ENCODE measurements around the gene KAT14.
"Not testable (repeated sequence)": the region's sequence is repeated elsewhere in the genome, so short reads cannot be mapped to it uniquely, and the experiment has no call there.

The KAT14 gene

DNA sequence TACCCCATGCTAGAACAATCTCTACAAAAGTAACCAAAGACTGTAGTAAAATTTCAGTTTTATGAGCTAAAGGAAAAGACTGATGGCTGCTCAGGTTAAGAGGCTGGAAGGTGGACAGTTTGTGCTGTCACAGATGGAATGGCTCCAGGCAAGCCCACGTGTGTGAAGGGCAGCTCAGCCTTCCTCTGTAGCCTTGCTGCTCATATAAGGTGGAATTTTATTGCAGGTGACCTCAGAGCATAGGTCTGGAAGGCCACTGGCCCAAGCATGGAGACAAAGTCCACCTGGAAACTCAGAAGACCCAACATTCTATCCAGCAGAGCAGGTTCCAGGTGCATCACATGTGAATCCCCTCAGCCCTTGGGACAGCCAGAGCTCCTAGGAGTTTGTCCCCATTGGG is 53.6 kb downstream of the KAT14 start:
- no peak for DNase-seq (ENCODE audit: low read depth in 2 of 2)
- H3K4me3 ChIP-seq (replicated peaks in 1 of 2; ENCODE audit: low read depth in 2 of 2, low read length in 2 of 2), result no peak overlapping the region
- TF ChIP-seq, protein P1, sequence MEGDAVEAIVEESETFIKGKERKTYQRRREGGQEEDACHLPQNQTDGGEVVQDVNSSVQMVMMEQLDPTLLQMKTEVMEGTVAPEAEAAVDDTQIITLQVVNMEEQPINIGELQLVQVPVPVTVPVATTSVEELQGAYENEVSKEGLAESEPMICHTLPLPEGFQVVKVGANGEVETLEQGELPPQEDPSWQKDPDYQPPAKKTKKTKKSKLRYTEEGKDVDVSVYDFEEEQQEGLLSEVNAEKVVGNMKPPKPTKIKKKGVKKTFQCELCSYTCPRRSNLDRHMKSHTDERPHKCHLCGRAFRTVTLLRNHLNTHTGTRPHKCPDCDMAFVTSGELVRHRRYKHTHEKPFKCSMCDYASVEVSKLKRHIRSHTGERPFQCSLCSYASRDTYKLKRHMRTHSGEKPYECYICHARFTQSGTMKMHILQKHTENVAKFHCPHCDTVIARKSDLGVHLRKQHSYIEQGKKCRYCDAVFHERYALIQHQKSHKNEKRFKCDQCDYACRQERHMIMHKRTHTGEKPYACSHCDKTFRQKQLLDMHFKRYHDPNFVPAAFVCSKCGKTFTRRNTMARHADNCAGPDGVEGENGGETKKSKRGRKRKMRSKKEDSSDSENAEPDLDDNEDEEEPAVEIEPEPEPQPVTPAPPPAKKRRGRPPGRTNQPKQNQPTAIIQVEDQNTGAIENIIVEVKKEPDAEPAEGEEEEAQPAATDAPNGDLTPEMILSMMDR (IDR thresholded peaks at IDR 0.05; ENCODE audit: low read depth, low read length), result no peak

DNA sequence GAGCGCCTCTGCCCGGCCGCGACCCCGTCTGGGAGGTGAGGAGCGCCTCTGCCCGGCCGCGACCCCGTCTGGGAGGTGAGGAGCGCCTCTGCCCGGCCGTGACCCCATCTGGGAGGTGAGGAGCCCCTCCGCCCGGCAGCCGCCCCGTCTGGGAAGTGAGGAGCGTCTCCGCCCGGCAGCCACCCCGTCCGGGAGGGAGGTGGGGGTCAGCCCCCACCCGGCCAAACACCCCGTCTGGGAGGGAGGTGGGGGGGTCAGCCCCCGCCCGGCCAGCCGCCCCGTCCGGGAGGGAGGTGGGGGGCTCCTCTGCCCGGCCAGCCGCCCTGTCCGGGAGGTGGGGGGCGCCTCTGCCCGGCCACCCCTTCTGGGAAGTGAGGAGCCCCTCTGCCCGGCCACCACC is 56.8 kb downstream of the KAT14 start:
- DNase-seq (ENCODE audit: low read depth in 2 of 2); H3K4me3 ChIP-seq (replicated peaks in 1 of 2; ENCODE audit: low read depth in 2 of 2, low read length in 2 of 2): not testable (repeated sequence)

DNA sequence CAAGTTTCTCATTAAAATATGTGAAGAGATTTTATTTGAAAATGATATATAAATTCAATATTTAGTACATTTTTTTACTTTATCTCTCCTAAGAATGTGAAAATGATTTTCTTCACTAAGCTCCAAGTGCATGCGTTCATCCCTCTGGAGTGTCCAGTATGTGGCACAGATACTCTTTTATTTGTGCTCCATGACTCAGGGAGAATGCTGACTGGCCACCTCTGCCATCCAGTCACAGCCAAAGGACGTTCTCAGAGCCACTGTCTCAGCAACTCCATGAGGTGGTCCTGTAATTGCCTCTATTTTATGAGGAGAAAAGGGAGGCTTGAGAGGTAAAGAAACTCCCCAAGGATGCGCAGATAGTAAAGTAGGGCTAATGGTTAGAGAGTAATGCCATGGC is 58.3 kb downstream of the KAT14 start:
- DNase-seq (ENCODE audit: low read depth in 2 of 2), result no peak
- TF ChIP-seq, protein P1 (IDR thresholded peaks at IDR 0.05; ENCODE audit: low read depth, low read length), result no peak
- H3K4me3 ChIP-seq (replicated peaks in 1 of 2; ENCODE audit: low read depth in 2 of 2, low read length in 2 of 2), result no peak overlapping the region

DNA sequence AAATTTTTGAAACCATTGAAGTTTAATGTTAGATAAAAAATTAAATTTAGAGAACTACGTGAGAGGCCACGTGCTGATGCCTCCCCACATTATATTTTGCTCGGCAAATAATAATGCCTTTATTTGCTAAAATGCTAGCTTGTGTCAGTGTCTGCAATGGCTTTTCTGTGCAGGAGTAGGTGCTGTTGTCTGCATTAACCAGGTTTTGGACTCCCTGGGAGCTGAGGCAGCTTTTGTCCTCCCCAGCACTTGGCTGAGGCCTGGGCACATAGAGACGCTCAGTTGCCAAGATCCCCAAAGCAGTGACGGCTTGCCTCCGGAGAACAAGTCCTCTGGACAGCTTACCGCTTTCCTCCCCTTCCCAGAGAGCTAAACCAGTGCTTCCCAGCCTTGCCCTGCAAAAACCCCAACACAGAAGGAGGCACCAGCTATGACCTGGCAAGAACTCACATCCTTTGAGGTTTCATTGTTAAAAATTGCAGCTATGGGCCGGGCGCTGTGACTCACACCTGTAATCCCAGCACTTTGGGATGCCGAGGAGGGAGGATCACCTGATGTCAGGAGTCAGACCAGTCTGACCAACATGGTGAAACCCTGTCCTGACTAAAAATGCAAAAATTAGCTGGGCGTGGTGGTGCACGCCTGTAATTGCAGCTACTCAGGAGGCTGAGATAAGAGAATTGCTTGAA is 59.9 kb downstream of the KAT14 start:
- peak in 1 of 2 donors; percentile 3 for DNase-seq (ENCODE audit: low read depth in 2 of 2)
- no peak overlapping the region for H3K4me3 ChIP-seq (replicated peaks in 1 of 2; ENCODE audit: low read depth in 2 of 2, low read length in 2 of 2)
- TF ChIP-seq, protein P1 (IDR thresholded peaks at IDR 0.05; ENCODE audit: low read depth, low read length), result no peak

DNA sequence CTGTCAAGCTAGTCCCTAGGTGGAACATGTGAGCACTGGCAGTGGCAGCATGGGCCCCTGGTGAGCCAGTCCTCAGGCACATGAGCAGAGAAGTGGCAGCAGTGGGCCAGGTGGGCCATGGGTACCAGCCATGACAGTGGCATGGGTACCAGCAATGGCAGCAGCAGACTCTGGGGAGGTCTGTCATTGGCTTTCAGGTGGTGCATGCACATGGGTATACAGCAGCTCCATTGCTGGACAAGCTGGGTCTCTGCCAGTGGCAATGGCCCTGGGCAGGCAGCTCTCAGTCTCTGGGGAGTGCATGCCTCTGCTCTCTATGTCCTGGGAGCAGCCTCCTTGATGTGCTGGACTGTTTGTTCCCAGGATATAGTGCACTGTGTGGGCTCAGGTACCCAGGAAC is 65.3 kb downstream of the KAT14 start:
- TF ChIP-seq, protein P1 (IDR thresholded peaks at IDR 0.05; ENCODE audit: low read depth, low read length), result no peak
- DNase-seq (ENCODE audit: low read depth in 2 of 2), result no peak
- no peak overlapping the region for H3K4me3 ChIP-seq (replicated peaks in 1 of 2; ENCODE audit: low read depth in 2 of 2, low read length in 2 of 2)

DNA sequence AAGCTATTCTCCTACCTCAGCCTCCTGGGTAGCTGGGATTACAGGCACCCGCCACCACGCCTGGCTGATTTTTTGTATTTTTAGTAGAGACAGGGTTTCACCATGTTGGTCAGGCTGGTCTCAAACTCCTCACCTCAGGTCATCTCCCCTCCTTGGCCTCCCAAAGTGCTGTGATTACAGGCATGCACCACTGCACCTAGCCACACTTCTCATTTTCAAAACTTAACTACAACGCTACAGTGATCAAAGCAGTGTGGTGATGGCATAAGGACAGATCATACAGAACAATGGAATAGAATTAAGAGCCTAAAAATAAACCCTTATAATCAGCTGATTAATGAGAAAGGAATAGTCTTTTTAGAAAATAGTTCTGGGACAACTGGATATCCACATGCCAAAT is 66.0 kb downstream of the KAT14 start:
- not testable (repeated sequence) for H3K4me3 ChIP-seq (replicated peaks in 1 of 2; ENCODE audit: low read depth in 2 of 2, low read length in 2 of 2); DNase-seq (ENCODE audit: low read depth in 2 of 2)

DNA sequence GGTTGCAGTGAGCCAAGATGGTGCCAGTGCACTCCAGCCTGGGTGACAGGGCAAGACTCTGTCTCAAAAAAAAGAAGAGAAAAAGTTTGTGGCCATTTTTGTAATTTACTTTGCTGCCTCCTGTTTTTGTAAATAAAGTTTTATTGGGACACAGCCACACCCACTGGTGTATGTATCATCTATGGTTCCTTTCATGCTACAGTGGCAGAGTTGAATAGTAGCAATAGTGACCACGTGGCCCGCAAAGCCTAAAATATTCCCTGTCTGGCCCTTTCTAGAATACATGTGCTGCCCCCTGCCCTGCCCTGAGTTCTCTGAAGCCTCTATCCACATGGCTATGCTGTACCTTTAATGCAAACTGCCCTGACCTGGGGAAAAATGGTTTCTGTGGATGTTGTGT is 75.3 kb downstream of the KAT14 start:
- no peak for DNase-seq (ENCODE audit: low read depth in 2 of 2)
- H3K4me3 ChIP-seq (replicated peaks in 1 of 2; ENCODE audit: low read depth in 2 of 2, low read length in 2 of 2), result no peak overlapping the region
- TF ChIP-seq, protein P1 (IDR thresholded peaks at IDR 0.05; ENCODE audit: low read depth, low read length), result no peak

DNA sequence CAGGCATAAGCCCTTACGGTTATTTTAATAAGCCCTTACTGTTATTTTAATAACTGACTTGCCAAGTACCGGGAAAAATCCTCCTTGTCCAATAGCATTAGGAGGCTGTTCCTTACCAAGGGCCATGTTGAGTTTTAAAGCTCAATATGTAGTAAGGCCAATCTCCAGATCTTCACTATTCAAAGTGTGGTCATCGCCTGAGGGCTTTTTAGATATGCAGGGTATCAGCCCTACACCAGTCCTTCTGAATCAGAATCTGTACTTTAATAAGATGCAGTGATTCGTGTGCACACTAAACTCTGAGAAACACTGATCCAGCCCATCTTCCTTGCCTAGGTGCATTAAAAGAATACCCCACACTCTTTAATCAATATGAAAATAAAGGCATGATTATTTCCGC is 77.9 kb downstream of the KAT14 start:
- no peak overlapping the region for H3K4me3 ChIP-seq (replicated peaks in 1 of 2; ENCODE audit: low read depth in 2 of 2, low read length in 2 of 2)
- DNase-seq (ENCODE audit: low read depth in 2 of 2), result no peak
- TF ChIP-seq, protein P1 (IDR thresholded peaks at IDR 0.05; ENCODE audit: low read depth, low read length), result no peak

Measured in cardiac fibroblast (primary cell).